HS-5 (cell line): ENCODE measurements around the gene SMCO1.
"Not testable (repeated sequence)": the region's sequence is repeated elsewhere in the genome, so short reads cannot be mapped to it uniquely, and the experiment has no call there.

Experiments used
- DNase-seq: peaks from one replicate; pipeline ENCODE4 v3.0.0-alpha.2; 2012; ENCODE audit warnings: low read depth

SMCO1 gene

DNA sequence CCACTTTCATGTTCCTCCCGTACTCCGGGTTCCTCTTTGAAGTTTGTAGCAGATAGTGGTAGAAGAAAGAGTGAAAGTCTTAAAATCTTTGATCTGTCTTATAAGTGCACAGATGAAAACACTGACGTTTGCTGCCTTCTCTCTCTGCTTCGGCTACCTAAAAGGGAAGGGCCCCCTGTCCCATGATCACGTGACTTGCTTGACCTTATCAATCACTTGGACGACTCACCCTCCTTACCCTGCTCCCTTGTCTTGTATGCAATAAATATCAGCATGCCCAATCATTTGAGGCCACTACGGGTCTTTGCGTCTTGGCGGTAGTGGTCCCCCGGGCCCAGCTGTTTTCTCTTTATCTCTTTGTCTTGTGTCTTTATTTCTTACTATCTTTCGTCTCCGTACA lies 6.1 kb upstream of the SMCO1 start:
- DNase-seq = not testable (repeated sequence)

DNA sequence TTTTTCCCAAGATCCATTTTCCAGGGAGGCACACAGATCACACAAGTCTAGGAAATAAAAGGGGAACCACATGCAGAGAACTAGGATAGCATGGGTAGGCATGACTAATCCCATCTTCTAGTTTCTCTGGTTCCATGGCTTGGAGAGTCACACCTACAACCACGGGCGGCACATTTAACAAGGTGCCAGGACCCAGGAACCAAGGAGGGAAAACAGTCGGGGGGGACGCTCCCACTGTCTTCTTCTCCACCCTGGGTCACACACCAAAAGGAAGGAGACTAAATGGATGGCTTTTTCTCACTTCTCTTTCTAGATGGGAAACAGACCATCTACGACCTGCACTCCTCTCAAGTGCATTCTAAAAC lies 4.6 kb upstream of the SMCO1 start:
- no peak for DNase-seq

DNA sequence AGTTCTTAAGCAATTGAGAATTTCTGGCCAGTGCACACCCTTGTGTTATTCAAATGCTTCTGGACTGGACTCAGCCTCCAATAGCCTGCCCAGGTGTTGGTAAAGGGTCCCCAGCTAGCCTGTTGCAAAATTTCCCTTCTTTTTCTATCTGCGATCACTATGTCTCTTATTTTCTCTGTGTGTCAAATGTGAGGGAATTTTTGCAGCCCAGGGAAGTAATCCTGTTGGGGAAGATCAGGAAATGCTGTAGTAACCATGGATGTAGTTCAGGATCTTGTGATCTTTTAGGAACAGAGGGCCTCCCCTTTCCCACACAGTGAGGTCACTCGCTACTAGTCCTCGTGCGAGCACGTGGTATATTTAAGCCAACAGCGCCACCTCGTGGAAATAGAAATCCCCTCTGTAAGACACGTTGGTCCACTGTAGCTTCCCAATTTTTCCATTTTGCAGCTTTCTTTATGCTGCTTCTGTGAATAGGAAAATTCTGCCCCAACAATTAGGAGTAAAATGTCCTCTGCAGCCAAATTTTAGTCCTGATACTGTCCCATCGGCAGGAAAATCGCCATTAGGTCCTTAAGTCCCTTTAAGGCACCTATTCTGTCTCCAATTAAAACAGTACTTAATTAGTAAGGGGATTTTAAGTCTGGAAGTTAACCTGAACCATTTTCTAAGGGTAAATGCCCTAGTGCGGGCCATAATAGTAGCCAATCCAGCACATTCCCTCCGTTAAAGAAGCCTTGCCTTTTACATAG lies 4.0 kb upstream of the SMCO1 start:
- DNase-seq = peak; percentile 53

DNA sequence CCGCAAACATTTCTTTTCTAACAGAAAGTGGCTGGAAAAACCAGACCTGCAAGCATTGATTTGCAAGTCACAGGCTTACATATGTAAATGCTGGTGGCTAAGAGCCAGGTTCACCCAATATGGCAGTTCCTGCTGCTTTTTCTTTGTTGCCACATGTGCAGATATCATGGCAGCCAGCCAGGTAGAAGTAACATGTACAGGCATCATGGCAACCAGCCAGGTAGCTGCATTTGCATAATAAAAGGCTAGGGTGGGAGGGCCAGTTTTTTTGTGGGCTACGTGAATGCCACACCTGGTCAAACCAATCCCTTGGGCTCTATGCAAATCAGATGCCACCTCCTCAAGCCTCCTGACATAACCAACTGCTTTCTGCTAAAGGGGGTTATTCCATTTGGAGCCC lies 2.8 kb upstream of the SMCO1 start:
- DNase-seq = no peak

DNA sequence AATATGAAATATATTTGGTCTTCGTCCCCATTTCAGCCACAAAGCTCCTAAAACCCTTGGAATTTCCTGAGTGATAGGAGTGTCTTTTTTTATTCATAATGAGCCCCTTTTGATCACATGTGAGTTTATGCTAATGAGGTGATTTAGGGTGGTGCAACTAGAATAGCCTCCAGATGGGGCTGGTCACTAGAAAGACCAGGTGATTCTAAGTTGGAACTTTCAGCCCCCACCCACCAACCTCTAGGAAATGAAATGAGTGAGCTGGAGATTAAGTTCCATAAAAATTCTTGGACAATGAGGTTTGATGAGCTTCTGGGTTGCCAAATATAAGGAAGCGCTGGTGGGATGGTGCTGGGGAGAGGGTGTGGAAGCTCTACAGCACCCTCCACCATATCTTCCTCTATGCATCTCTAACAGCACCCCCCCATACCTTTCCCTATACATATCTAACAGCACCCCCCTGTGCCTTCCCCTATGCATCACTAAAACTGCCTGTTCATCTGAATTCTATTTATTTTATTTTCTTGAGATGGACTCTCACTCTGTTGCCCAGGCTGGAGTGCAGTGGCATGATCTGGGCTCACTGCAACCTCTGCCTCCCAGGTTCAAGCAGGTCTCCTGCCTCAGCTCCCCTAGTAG lies 2.1 kb upstream of the SMCO1 start:
- DNase-seq = no peak

DNA sequence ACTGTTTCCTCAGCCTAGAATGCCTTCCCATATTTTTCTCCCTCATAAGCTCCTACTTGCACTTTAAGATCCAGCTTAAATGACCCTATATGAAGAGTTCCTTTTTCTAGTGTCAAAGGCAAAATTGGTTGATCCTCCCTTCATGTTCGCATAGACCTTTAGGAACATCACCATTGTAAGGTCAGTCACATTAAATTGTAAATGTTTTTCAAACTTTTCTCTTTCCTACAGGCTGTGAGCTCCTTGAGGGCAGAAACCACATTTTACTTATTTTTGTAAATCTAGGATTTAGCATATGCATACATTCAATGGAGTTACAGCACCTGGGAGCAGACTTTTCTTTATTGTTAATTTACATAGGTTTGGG lies 813 bp downstream of the SMCO1 start:
- no peak for DNase-seq

DNA sequence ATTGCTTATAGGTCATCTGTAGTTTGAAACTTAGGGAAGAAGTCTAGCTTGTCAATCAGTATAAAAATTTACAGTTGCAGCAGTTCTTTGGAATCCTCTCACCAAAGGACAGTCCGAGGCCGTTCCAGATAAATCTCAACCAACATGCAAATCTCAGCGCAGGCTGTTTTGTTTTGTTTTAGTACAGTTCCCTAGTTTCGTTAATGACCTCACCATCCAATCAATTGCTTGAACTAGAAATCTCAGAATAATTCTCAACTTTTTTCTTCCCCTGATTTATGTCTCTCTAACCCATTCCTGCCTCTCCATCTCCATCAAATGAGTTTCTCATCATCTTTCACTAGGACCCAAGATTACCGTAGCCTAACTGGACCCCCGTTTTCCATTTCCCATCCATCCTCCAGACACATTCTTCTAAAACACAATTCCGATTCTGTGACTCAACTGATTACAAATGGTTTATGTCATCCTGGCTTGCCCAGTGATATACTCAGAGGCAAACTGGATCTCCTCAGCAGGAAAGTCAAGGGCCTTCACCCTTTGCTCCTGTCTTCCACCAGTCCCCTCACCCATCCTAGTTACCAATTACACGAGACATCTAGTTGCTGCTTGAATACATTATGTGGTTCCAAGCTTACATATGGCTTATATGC lies 1.3 kb downstream of the SMCO1 start:
- peak; percentile 49 for DNase-seq

DNA sequence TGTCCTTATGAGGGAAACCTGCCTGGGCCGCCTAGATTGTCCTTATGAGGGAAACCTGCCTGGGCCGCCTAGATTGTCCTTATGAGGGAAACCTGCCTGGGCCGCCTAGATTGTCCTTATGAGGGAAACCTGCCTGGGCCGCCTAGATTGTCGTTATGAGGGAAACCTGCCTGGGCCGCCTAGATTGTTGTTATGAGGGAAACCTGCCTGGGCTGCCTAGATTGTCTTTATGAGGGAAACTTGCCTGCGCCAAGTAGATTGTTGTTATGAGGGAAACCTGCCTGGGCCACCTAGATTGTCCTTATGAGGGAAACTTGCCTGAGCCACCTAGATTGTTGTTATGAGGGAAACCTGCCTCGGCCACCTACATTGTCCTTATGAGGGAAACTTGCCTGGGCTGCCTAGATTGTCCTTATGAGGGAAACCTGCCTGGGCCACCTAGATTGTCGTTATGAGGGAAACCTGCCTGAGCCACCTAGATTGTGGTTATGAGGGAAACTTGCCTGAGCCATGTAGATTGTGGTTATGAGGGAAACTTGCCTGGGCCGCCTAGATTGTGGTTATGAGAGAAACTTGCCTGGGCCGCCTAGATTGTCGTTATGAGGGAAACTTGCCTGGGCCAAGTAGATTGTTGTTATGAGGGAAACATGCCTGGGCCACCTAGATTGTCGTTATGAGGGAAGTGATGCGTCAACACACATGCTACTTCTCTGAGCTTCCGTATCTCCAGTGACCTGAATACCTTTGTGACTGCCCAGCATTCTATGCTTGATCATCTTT lies 3.3 kb downstream of the SMCO1 start:
- not testable (repeated sequence) for DNase-seq

DNA sequence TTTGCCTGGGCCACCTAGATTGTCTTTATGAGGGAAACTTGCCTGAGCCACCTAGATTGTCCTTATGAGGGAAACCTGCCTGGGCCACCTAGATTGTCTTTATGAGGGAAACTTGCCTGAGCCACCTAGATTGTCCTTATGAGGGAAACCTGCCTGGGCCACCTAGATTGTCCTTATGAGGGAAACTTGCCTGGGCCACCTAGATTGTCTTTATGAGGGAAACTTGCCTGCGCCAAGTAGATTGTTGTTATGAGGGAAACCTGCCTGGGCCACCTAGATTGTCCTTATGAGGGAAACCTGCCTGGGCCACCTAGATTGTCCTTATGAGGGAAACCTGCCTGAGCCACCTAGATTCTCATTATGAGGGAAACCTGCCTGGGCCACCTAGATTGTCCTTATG lies 4.0 kb downstream of the SMCO1 start:
- not testable (repeated sequence) for DNase-seq

DNA sequence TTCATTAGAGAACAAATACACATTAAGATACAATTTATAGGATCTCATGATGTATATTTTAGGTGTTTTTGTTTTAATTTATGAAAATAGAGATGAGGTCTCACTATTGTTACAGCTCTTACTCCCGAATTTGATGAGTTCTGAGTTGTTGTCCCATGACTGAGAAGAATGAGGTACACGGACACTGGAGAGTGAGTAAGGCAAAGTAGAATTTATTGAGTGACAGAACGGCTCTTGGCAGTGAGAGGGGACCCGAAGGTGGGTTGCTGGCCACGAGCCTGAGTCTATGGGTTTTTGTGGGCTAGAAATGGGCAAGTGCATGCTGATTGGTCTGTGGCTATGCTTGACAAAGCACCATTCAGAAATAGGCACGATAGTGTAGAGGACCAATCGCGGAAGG lies 8.5 kb downstream of the SMCO1 start:
- DNase-seq = no peak

DNA sequence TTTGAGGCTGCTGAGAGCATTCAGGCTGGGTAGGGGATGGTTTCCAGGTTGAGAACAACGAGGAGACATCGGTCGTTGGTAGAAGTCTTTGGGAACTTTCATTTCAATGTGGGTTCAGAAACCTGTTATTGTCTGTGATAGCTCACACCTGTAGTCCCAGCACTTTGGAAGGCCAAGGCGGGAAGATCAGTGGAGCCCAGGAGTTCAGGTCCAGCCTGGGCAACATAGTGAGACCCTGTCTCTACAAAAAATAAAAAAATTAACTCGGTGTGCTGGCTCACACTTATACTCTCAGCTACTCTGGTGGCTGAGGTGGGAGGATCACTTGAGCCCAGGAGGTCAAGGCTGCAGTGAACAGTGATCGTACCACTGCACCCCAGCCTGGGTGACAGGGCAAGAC lies 10.6 kb downstream of the SMCO1 start:
- no peak for DNase-seq

DNA sequence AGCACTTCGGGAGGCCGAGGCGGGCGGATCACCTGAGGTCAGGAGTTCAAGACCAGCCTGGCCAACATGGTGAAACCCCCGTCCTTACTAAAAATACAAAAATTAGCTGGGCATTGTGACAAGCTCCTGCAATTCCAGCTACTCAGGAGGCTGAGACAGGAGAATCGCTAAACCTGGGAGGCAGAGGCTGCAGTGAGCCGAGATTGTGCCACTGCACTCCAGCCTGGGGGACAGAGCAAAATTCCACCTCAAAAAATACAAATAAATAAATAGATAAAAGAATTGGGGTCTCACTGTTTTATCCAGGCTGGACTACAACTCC lies 11.1 kb downstream of the SMCO1 start:
- not testable (repeated sequence) for DNase-seq

DNA sequence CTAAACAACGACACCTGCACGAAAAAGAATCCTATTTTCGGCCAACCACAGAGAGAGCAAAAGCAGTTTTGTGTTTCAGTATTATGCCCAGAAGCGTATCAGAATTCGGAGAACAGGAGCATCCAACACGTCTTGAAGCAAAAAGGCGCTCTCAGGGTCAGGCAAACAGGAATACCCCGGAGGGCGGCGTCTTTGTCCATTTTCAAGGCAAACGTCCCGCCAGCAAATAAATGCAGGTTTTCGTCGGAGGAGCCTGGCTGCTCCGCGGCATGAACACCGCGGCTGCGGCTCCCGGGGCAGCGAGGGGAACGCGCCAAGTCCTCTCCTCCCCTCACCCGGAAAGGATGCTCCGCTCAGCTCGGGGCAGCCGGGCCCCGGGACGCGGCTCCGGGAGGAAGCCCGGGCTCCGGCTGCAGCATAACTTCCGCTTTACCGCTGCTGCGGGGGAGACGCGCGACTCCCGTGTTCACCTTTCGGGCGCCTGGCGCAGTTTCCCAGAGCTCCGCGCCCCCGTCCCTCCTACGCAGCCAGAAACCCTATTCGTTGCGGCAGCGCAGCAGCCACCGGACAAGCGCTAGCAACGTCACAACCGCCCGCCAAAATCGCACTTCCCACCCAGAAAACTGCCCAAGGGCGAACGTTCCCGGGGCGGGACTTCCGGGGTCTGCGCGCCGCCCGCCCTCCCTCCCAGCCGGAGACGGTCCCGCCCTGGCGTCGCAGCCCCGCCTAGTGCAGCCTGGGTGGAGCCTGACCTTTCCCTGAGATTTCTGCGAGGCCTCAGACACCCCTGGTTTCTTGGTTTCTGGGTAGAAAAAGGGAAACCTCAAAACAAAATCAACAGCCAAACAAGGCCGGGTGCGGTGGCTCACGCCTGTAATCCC lies 11.7 kb downstream of the SMCO1 start, which contains the start of gene RNF168:
Gene RNF168, minus strand, starts transcription at position 573 of the 881 bp plus-strand sequence. CDS start 595 bp downstream, outside the sequence.
- peak; percentile 83 for DNase-seq

DNA sequence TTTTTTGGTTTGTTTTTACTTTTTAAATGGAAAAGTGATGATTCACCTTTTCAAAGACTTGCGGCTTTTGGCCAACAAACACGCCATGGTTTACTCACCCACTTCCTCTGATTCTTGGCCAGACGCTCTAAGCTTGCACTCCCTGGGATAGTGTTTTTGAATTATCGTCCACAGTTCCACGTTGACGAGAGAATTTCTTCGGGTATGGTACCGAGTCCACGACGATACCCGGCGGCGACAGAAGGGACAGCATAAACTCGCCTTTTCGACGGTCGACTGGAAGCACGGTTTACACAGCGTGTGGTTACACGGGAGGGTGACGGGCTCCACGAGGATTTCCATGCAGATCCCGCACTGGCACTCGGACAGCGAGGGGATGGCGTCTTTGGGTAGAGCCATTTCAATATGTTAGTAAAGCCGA lies 12.4 kb downstream of the SMCO1 start:
- peak; percentile 90 for DNase-seq

DNA sequence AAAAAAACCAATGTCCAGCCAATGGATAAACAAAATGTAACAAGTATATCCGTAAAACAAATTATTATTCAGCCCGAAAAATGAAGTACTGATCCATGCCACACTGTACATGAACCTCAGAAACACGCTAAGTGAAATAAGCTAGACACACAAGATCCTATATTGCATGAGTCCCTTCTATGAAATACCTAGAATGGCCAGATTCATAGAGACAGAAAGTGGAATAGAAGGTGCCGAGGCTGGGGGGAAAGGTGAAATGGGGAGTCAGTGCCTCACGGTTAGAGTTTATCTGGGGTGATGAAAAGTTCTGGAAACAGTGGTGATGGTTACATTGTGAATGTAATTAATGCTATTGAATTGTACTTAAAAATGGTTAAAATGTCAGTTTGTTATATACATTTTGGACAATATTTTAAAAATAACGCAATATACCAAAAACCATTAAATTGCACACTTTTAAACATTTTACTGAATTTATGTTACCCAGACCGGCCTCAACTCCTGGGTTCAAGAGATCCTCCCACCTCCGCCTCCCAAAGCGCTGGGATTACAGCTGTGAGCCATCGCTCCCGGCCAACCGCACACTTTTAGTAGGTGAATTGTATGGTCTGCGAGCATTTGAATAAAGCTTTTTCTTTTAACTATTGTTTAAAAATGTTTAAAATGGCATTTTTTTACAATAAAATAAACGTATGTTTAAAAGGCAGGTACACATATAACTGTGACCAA lies 13.7 kb downstream of the SMCO1 start:
- no peak for DNase-seq

DNA sequence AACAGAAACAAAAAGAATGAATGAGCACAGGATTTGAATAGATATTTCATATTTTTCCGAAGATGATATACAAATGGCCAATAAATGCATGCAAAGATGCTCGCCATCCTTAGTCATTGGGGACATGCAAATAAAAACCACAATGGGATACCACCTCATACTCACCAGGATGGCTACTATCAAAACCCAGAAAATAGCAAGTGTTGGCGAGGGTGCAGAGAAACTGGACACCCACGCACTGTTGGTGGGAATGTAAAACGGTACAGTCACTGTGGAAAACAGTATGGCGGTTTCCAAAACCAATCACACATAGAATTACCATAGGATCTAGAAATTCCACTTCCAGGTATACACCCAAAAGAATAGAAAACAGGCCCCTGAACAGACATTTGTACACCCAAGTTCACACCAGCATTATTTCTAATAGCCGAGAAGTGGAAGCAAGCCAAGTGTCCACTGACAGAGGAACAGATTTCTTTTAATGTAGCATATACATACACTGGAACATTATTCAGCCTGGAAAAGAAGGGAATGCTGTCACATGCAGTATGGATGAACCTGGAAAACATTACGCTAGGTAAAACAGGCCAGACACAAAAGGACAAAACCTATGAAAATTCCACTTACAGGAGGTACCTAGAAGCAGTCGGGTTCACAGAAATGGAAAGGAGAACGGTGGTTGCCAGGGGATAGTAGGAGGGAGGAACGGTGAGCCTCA lies 15.2 kb downstream of the SMCO1 start:
- no peak for DNase-seq

DNA sequence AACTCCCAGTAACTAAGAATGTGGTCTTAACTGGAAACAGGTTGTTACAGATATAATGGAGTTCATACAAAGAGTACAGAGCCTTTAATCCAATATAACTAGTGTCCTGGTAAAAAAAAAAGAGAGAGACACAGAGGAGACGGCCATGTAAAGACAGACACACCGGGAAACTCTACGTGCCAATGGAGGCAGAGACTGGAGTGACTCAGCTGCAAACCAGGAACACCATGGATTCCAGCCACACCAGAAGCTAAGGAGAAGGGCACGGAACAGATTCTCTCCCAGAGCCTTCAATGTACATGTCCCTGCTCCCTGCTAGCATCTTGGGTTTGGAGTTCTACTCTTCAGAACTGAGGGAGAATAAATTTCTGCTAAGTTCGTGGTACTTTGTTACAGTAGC lies 16.1 kb downstream of the SMCO1 start:
- no peak for DNase-seq

DNA sequence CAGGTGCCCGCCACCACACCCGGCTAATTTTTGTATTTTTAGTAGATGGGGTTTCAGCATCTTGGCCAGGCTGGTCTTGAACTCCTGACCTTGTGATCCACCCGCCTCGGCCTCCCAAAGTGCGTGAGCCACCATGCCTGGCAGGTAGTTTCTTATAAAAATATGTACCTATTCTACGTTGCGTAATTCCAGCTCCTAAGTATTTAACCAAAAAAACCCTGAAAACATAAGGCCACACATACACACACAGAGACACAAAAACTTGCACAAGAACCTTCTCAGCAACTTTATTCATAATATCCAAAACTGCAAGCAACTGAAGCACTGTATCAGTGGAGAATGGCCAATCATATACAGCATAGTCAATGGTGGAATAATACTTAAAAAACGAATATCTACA lies 16.8 kb downstream of the SMCO1 start:
- DNase-seq = no peak

DNA sequence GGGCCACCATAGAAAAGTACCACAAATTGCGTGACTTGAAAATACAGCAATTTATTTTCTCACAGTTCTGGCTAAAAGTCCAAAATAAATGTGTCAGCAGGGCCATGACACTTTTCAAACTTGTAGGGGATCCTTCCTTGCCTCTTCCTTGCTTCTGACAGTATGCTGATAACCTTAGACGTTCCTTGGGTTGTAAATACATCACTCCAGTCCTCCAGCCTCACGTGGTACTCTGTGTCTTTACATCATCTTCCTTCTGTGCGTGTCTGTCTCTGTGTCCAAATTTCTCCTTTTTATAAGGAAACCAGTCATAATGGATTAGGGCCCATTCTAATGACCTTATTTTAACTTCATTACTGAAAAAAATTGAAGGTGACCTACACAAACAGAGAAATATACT lies 19.0 kb downstream of the SMCO1 start:
- DNase-seq = no peak

DNA sequence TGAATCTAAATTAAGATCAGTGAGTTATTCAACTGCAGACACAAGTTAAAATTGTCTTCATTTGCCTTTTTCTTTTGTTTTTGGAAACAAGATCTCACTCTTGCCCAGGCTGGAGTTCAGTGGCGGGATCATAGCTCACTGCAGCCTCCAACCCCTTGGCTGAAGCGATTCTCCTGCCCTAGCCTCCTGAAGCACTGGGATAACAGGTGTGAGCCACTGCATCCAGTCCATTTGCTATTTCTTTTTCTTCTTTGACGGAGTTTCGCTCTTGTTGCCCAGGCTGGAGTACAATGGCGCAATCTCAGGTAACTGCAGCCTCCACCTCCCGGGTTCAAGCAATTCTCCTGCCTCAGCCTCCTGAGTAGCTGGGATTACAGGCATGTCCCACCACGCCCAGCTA lies 21.9 kb downstream of the SMCO1 start:
- DNase-seq = no peak
